Smooth muscle cell of bladder (primary cell): ENCODE results near the gene KCNJ18. TPM values are rescaled to one million over a fixed set of nuclear protein-coding genes. Genes with fewer than 3 reads are reported as not detected.

Source experiments
- total RNA-seq: library from RNA; depleted of rRNA; stranded (reverse); fragments of >200 nt; gene quantifications from 2 replicates; pipeline ENCODE4 v1.2.3, GENCODE V29; 2014

Gene KCNJ18
- not detected in 2 replicates for total RNA-seq

GRCh38 chr17:21691883-21692703, at the start of gene KCNJ18:
Gene KCNJ18, plus strand, starts transcription at chr17:21692523. Its CDS starts 10,264 bp downstream, at chr17:21702787.

